Activated T-cell treated with anti-CD3 and anti-CD28 coated beads for 4 hours (primary cell): Measurements from ENCODE around the gene KCTD20.
"Not testable (repeated sequence)": the region's sequence is repeated elsewhere in the genome, so short reads cannot be mapped to it uniquely, and the experiment has no call there.

ENCODE experiments used
- DNase-seq: peaks from one replicate; pipeline ENCODE4 v3.0.0-alpha.2; 2020

Gene KCTD20

GRCh38 chr6:36445621-36446020 is 2.8 kb downstream of the KCTD20 start:
- DNase-seq, result no peak

- not testable (repeated sequence) for DNase-seq
Observed at GRCh38 chr6:36449173-36449572, 6.4 kb downstream of the KCTD20 start.

- not testable (repeated sequence) for DNase-seq
Observed at GRCh38 chr6:36452897-36453296, 10.1 kb downstream of the KCTD20 start.

GRCh38 chr6:36455486-36456027 is 12.8 kb downstream of the KCTD20 start:
- no peak for DNase-seq

GRCh38 chr6:36459501-36459900 is 16.7 kb downstream of the KCTD20 start:
- DNase-seq, result no peak

GRCh38 chr6:36460916-36461315 is 18.1 kb downstream of the KCTD20 start:
- DNase-seq, result no peak

GRCh38 chr6:36461646-36462045 is 18.8 kb downstream of the KCTD20 start:
- no peak for DNase-seq

GRCh38 chr6:36463676-36464075 is 20.9 kb downstream of the KCTD20 start:
- no peak for DNase-seq

GRCh38 chr6:36464233-36464632 is 21.4 kb downstream of the KCTD20 start:
- DNase-seq, result no peak

- no peak for DNase-seq
Observed at GRCh38 chr6:36467625-36468024, 24.8 kb downstream of the KCTD20 start.

- DNase-seq, result no peak
Observed at GRCh38 chr6:36469148-36469661, 26.4 kb downstream of the KCTD20 start.

GRCh38 chr6:36469946-36470345 is 27.1 kb downstream of the KCTD20 start:
- no peak for DNase-seq

- DNase-seq, result no peak
Observed at GRCh38 chr6:36478051-36478526, 35.3 kb downstream of the KCTD20 start.

GRCh38 chr6:36479256-36479655 is 36.5 kb downstream of the KCTD20 start:
- no peak for DNase-seq

- not testable (repeated sequence) for DNase-seq
Observed at GRCh38 chr6:36483326-36483725, 40.5 kb downstream of the KCTD20 start.

GRCh38 chr6:36484736-36485135 is 41.9 kb downstream of the KCTD20 start:
- DNase-seq, result no peak

- no peak for DNase-seq
Observed at GRCh38 chr6:36487698-36488097, 44.9 kb downstream of the KCTD20 start.

- DNase-seq, result no peak
Observed at GRCh38 chr6:36488221-36488620, 45.4 kb downstream of the KCTD20 start.

- no peak for DNase-seq
Observed at GRCh38 chr6:36489426-36489825, 46.6 kb downstream of the KCTD20 start.

GRCh38 chr6:36491378-36491965 is 48.7 kb downstream of the KCTD20 start:
- DNase-seq, result no peak

GRCh38 chr6:36492092-36492491 is 49.3 kb downstream of the KCTD20 start:
- no peak for DNase-seq

- no peak for DNase-seq
Observed at GRCh38 chr6:36492621-36493020, 49.8 kb downstream of the KCTD20 start.

- DNase-seq, result no peak
Observed at GRCh38 chr6:36493319-36493718, 50.5 kb downstream of the KCTD20 start.

- DNase-seq, result no peak
Observed at GRCh38 chr6:36493859-36494258, 51.1 kb downstream of the KCTD20 start.

GRCh38 chr6:36495086-36495485 is 52.3 kb downstream of the KCTD20 start:
- no peak for DNase-seq
